ENCODE results near the gene HMGXB4. TPM values are rescaled to one million over a fixed set of nuclear protein-coding genes. Genes with fewer than 3 reads are reported as not detected.

HMGXB4 gene
- total and polyA plus RNA-seq, 2 of the 4 experiments (the other 2 are of a cell fraction), result 11.8 to 18.5 TPM

DNA sequence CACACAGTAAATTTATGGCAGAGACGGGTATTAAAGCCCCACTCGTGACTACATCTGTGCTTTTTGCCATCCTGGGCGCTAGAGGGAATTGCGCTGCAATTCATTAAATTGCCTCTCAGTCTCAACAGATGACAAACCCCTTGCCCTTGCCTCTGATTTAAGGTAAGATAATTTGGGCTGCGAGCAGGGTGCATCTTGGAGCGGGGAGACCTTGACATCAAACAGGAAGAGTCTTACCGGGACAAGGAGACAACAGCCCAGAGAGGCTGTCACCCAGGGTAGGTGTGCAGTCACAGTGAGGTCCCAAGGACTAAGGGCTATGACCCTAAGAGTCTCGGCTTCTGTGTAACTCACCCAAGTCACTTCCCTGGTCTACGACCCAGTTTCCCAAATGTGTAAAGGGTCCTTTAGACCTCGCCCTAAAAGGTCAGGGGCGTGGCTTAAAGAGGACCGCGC is 42.0 kb downstream of the HMGXB4 start:
- Histone ChIP-seq H2BK20ac (ENCODE audit: low read depth, low read length) (no peak overlapping the region), H4K5ac (ENCODE audit: low read depth, low read length) (peak overlapping the region; percentile 72), H2BK120ac (ENCODE audit: low read depth, low read length) (peak overlapping the region; percentile 2; the same call in 1 of the 2 replicates), H4K20me1 (ENCODE audit: insufficient read depth, low read length) (peaks cover 9% of the 10 kb centered on the region; the same call in 1 of the 2 replicates), H3K36me3 (ENCODE audit: control insufficient read depth, insufficient read depth, low read length) (peaks cover 9% of the 10 kb centered on the region), H3K27me3 (ENCODE audit: control insufficient read depth, insufficient read depth, low read length) (no peaks in the 10 kb centered on the region), H2AK9ac (replicated peaks; ENCODE audit: low read depth, low read length, poor library complexity) (peak overlapping the region; percentile 83), H3K27ac (ENCODE audit: insufficient read depth, low read length) (peak overlapping the region; percentile 74), H3K9me1 (ENCODE audit: insufficient read depth, low read length) (peaks cover 18% of the 10 kb centered on the region), H4K8ac (ENCODE audit: low read depth in 2 of 2, low read length in 2 of 2) (peak overlapping the region; percentile 58 to 85), H3K4me3 (ENCODE audit: insufficient read depth, low read depth, low read length) (peak overlapping the region; percentile 64), H3K9me3 (ENCODE audit: control insufficient read depth, insufficient read depth, low read length) (no peaks in the 10 kb centered on the region), H3K56ac (ENCODE audit: extremely low read depth, insufficient read depth, low read length) (no peak overlapping the region), H2BK15ac (ENCODE audit: low read depth, low read length) (peak overlapping the region; percentile 62; the same call in 1 of the 3 replicates), H3K23ac (ENCODE audit: low read depth, low read length) (no peak overlapping the region; the same call in 1 of the 2 replicates), H2AK5ac (ENCODE audit: low read depth, low read length) (peak overlapping the region; percentile 77; the same call in 1 of the 2 replicates), H3K9ac (ENCODE audit: low read depth, low read length) (peak overlapping the region; percentile 70), H2BK5ac (ENCODE audit: low read depth, low read length, poor library complexity, severe bottlenecking) (peak overlapping the region; percentile 50), H3K4ac (ENCODE audit: low read depth, low read length) (peak overlapping the region; percentile 42), H3K18ac (ENCODE audit: low read depth, low read length) (peak overlapping the region; percentile 12), H3K4me2 (ENCODE audit: low read depth, low read length) (peak overlapping the region; percentile 77), H2AFZ (replicated peaks; ENCODE audit: low read length, poor library complexity) (peak overlapping the region; percentile 98), H3K79me1 (ENCODE audit: low read depth in 1 of 2, low read length in 2 of 2) (peaks cover 6 to 42% of the 10 kb centered on the region in 2 experiments), H4K91ac (ENCODE audit: insufficient read depth, low read depth, low read length) (peak overlapping the region; percentile 76), H3K4me1 (ENCODE audit: control insufficient read depth, insufficient read depth, low read length) (peaks cover 6% of the 10 kb centered on the region), H3K14ac (replicated peaks; ENCODE audit: low read depth, low read length) (peak overlapping the region; percentile 16; the same call in 1 of the 2 replicates)
- intact Hi-C loops (cut with micrococcal nuclease) (no loop called here), in situ Hi-C loops (cut with MboI; ENCODE audit: low sequenced_read_pairs) (no loop called here), dilution Hi-C loops (cut with HindIII; ENCODE audit: low sequenced_read_pairs, unreplicated experiment) (no loop called here)
- 0% methylated on average over 4 of the region's 13 CpGs; no CpG with 5 or more reads in 1 of the 2 experiments for WGBS, 2 experiments (ENCODE audit: extremely low coverage in 2 of 2, insufficient read length in 1 of 2)
- ChIA-PET POLR2A (ENCODE audit: unreplicated experiment) (interaction anchor here (0.6 to 1.1 kb wide), 3 partner anchors 13 to 31 kb away, joined by 3 read pairs; no protein-coding TSS in a partner anchor), CTCF (interaction anchor here (0.9 kb wide), 1 partner anchor 11 kb away, joined by 3 read pairs; no protein-coding TSS in a partner anchor)
- DNase-seq (no peak), ATAC-seq (ENCODE audit: low read depth) (no peak; the same call in 1 of the 2 replicates)
- TF ChIP-seq RCOR1 (IDR thresholded peaks at IDR 0.05; ENCODE audit: insufficient replicate concordance, low read length), result no peak
- TF ChIP-seq, protein P1, sequence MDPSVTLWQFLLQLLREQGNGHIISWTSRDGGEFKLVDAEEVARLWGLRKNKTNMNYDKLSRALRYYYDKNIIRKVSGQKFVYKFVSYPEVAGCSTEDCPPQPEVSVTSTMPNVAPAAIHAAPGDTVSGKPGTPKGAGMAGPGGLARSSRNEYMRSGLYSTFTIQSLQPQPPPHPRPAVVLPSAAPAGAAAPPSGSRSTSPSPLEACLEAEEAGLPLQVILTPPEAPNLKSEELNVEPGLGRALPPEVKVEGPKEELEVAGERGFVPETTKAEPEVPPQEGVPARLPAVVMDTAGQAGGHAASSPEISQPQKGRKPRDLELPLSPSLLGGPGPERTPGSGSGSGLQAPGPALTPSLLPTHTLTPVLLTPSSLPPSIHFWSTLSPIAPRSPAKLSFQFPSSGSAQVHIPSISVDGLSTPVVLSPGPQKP (IDR thresholded peaks at IDR 0.05; ENCODE audit: borderline replicate concordance, low read depth, low read length), result no peak
- no peak for TF ChIP-seq MAFK (IDR thresholded peaks at IDR 0.05; ENCODE audit: low read depth, low read length)
- TF ChIP-seq RAD21 (IDR thresholded peaks at IDR 0.05; ENCODE audit: low read length), result no peak
- TF ChIP-seq NFE2L2 (IDR thresholded peaks at IDR 0.05; ENCODE audit: low read depth, low read length), result no peak
- TF ChIP-seq CEBPB (IDR thresholded peaks at IDR 0.05; ENCODE audit: low read depth, low read length), result no peak
- no peak for TF ChIP-seq FOS (IDR thresholded peaks at IDR 0.05; ENCODE audit: low read depth, low read length)
- TF ChIP-seq, protein P2, sequence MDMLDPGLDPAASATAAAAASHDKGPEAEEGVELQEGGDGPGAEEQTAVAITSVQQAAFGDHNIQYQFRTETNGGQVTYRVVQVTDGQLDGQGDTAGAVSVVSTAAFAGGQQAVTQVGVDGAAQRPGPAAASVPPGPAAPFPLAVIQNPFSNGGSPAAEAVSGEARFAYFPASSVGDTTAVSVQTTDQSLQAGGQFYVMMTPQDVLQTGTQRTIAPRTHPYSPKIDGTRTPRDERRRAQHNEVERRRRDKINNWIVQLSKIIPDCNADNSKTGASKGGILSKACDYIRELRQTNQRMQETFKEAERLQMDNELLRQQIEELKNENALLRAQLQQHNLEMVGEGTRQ (IDR thresholded peaks at IDR 0.05; ENCODE audit: low read depth, low read length), result no peak
- no peak for TF ChIP-seq RFX5 (IDR thresholded peaks at IDR 0.05; ENCODE audit: low read depth, low read length)
- no peak for TF ChIP-seq CHD1 (IDR thresholded peaks at IDR 0.05; ENCODE audit: low read depth, low read length)
- no peak for TF ChIP-seq BHLHE40 (IDR thresholded peaks at IDR 0.05; ENCODE audit: low read depth, low read length)
- no peak for TF ChIP-seq SMC3 (IDR thresholded peaks at IDR 0.05; ENCODE audit: low read depth, low read length)
- TF ChIP-seq MXI1 (IDR thresholded peaks at IDR 0.05; ENCODE audit: borderline replicate concordance, low read depth, low read length), result no peak
- no peak for TF ChIP-seq MAZ (IDR thresholded peaks at IDR 0.05; ENCODE audit: borderline replicate concordance, low read depth, low read length)
- TF ChIP-seq, protein P3, sequence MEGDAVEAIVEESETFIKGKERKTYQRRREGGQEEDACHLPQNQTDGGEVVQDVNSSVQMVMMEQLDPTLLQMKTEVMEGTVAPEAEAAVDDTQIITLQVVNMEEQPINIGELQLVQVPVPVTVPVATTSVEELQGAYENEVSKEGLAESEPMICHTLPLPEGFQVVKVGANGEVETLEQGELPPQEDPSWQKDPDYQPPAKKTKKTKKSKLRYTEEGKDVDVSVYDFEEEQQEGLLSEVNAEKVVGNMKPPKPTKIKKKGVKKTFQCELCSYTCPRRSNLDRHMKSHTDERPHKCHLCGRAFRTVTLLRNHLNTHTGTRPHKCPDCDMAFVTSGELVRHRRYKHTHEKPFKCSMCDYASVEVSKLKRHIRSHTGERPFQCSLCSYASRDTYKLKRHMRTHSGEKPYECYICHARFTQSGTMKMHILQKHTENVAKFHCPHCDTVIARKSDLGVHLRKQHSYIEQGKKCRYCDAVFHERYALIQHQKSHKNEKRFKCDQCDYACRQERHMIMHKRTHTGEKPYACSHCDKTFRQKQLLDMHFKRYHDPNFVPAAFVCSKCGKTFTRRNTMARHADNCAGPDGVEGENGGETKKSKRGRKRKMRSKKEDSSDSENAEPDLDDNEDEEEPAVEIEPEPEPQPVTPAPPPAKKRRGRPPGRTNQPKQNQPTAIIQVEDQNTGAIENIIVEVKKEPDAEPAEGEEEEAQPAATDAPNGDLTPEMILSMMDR (conservative IDR thresholded peaks at IDR 0.05; ENCODE audit: low read depth, low read length), result no peak
- TF ChIP-seq POLR2A (IDR thresholded peaks at IDR 0.05; ENCODE audit: low read depth, low read length), result no peak
- BruUV-seq (replicated peaks), result no TSS peak

All from IMR-90 (cell line).